ENCODE measurements around the gene ZNF417.
"Not testable (repeated sequence)": the region's sequence is repeated elsewhere in the genome, so short reads cannot be mapped to it uniquely, and the experiment has no call there.

ZNF417 gene

DNA sequence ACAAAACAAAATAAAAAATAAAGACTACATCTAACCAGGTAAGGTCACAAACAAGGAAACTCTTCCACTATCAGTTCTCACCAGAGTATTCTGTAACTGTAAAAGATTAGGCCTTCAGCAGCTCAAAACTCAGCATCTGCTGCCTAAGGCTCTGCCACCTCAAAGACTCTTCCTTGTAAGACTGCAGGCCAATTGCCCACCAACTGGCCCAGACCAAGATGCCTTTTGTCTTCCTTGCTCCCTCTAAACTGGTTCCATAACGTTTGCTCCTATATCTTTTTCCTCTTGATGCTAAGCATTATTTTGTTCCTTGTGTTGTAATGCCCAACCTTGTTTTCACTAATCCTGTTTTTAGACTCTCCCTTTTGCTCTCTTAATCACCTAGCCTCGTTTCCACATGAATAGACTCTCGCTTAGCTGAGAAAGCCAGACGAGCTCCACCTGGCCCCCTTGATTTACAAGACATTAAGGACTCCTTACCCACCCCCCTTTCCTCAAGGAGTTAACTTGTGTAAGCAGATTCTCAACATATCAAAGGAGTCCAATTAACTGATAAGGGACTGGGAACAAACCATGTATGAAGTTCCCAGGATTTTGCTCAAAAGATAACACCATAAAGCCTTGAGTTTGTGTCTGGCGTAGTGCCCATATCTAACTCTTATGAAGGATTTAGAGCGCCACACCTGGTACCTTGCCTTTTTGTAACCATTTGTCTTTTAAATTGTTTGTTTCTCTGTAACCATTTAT is 29.0 kb downstream of the ZNF417 start:
- Histone ChIP-seq H3K9me3 (no peaks in the 10 kb centered on the region), H3K36me3 (no peaks in the 10 kb centered on the region), H3K4me1 (ENCODE audit: control insufficient read depth in 1 of 2, insufficient read depth in 1 of 2, low read depth in 1 of 2, low read length in 1 of 2) (peaks cover 7 to 15% of the 10 kb centered on the region in 2 experiments), H3K27me3 (no peaks in the 10 kb centered on the region), H3K27ac (no peak overlapping the region), H3K4me3 (ENCODE audit: low read depth in 1 of 2, low read length in 1 of 2) (no peak overlapping the region)
- TF ChIP-seq CTCF (IDR thresholded peaks at IDR 0.05): no peak

GRCh38 chr19:57886046-57886445 is 30.3 kb downstream of the ZNF417 start:
- Histone ChIP-seq H3K27ac (no peak overlapping the region), H3K36me3 (no peaks in the 10 kb centered on the region), H3K9me3 (no peaks in the 10 kb centered on the region), H3K4me1 (ENCODE audit: control insufficient read depth in 1 of 2, insufficient read depth in 1 of 2, low read depth in 1 of 2, low read length in 1 of 2) (peaks cover 7 to 15% of the 10 kb centered on the region in 2 experiments), H3K4me3 (ENCODE audit: low read depth in 1 of 2, low read length in 1 of 2) (no peak overlapping the region), H3K27me3 (no peaks in the 10 kb centered on the region)
- no peak for TF ChIP-seq CTCF (IDR thresholded peaks at IDR 0.05)

DNA sequence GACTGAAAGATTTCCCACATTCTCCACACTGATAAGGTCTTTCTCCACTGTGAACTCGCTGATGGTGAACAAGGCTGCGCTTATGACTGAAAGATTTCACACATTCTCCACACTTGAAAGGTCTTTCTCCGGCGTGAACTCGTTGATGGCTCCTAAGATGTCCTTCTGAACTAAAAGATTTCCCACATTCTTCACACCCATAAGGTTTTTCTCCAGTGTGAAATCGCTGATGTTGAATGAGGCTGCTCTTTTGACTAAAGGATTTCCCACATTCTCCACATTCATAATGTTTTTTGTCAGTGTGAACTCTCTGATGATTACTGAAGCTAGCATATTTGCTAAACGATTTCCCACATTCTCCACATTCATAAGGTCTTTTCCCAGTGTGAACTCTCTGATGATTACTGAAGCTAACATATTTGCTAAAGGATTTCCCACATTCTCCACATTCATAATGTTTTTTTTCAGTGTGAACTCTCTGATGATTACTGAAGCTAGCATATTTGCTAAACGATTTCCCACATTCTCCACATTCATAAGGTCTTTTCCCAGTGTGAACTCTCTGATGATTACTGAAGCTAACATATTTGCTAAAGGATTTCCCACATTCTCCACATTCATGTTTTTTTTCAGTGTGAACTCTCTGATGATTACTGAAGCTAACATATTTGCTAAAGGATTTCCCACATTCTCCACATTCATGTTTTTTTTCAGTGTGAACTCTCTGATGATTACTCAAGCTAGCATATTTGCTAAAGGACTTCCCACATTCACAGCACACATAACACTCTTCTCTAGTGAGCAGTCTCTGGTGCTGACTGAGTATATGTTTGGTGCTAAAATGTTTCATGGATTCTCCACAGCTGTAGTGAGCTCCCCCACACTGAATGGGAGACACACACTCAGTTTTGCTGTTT is 42.3 kb downstream of the ZNF417 start:
- H3K27me3 ChIP-seq; H3K27ac ChIP-seq; H3K36me3 ChIP-seq; H3K4me1 ChIP-seq (ENCODE audit: control insufficient read depth in 1 of 2, insufficient read depth in 1 of 2, low read depth in 1 of 2, low read length in 1 of 2); H3K4me3 ChIP-seq (ENCODE audit: low read depth in 1 of 2, low read length in 1 of 2): not testable (repeated sequence)
- H3K9me3 ChIP-seq: peaks cover 22% of the 10 kb centered on the region

DNA sequence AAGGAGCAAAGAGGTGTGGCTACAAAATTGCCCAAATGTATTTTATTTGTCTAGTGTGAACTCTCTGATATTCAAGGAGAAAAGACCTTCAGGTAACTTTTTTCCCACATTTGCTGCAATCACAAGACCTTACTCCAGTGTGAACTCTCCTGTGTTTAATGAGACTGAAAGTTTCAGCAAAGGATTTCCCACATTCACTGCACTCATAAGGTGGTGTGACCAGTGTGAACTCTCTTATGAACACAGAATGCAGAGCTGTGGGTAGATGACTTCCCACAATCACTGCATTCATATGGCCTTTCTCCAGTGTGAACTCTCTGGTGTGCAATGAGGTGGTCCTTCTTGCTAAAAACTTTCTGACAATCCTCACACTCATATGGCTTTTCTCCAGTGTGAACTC is 43.9 kb downstream of the ZNF417 start:
- no peak for TF ChIP-seq CTCF (IDR thresholded peaks at IDR 0.05)
- Histone ChIP-seq H3K27me3 (no peaks in the 10 kb centered on the region), H3K4me1 (ENCODE audit: control insufficient read depth in 1 of 2, insufficient read depth in 1 of 2, low read depth in 1 of 2, low read length in 1 of 2) (no peaks in the 10 kb centered on the region), H3K4me3 (ENCODE audit: low read depth in 1 of 2, low read length in 1 of 2) (no peak overlapping the region), H3K27ac (no peak overlapping the region), H3K36me3 (peaks cover 8% of the 10 kb centered on the region), H3K9me3 (peaks cover 38% of the 10 kb centered on the region)

DNA sequence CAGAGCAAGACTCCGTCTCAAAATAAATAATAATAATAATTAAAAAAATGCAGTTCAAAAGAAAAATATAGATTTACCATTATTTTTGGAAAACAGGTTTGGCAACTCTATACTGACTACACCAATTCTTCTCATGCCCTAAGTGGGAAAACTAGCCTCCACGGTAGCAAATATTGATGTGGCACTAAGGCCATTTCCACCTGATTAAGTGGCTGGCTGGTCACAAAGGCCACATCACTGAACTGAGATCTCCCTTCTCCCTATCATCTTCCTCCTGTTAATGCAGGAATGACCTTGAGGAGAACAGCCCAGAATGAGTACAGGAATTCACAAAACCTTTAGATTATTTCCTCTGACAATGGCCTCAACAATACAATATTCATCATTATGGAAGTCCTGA is 46.2 kb downstream of the ZNF417 start:
- Histone ChIP-seq H3K9me3 (peaks cover 40% of the 10 kb centered on the region), H3K36me3 (peaks cover 22% of the 10 kb centered on the region), H3K27ac (no peak overlapping the region), H3K27me3 (no peaks in the 10 kb centered on the region), H3K4me3 (ENCODE audit: low read depth in 1 of 2, low read length in 1 of 2) (no peak overlapping the region), H3K4me1 (ENCODE audit: control insufficient read depth in 1 of 2, insufficient read depth in 1 of 2, low read depth in 1 of 2, low read length in 1 of 2) (no peaks in the 10 kb centered on the region)
- TF ChIP-seq CTCF (IDR thresholded peaks at IDR 0.05): no peak

DNA sequence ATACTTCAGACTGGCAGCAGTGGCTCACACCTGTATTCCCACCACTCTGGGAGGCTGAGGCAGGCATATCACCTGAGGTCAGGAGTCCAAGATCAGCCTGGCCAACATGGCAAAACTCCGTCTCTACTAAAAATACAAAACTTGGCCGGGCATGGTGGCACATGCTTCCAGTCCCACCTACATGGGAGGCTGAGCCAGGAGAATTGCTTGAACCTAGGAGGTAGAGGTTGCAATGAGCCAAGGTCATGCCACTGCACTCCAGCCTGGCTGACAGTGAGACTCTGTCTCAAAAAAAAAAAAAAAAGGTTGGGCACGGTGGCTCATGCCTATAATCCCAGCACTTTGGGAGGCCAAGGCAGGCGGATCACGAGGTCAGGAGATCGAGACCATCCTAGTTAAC is 46.7 kb downstream of the ZNF417 start:
- H3K4me1 ChIP-seq (ENCODE audit: control insufficient read depth in 1 of 2, insufficient read depth in 1 of 2, low read depth in 1 of 2, low read length in 1 of 2); H3K27ac ChIP-seq; H3K27me3 ChIP-seq; H3K4me3 ChIP-seq (ENCODE audit: low read depth in 1 of 2, low read length in 1 of 2): not testable (repeated sequence)
- peaks cover 28% of the 10 kb centered on the region for H3K36me3 ChIP-seq
- peaks cover 39% of the 10 kb centered on the region for H3K9me3 ChIP-seq
